DOHH2 (cell line): Measurements from ENCODE around the gene CAMTA1.

ENCODE experiments used
- EZH2phosphoT487 ChIP-seq: fragments of 200-600 bp; sonication (generic); IDR thresholded peaks from 2 replicates; pipeline ENCODE4 v1.6.1; 2017; ENCODE audit warnings: borderline replicate concordance, mild to moderate bottlenecking, antibody characterized with exemption, low read length, moderate library complexity, mixed read lengths
- TF ChIP-seq, protein P1 (sequence below): fragments of 200-600 bp; sonication (generic); IDR thresholded peaks from one replicate; pipeline ENCODE4 v1.5.1; 2014; ENCODE audit warnings: antibody characterized with exemption, mild to moderate bottlenecking, low read depth, low read length; ENCODE audit not compliant: poor library complexity, severe bottlenecking

- TF ChIP-seq, protein P1, sequence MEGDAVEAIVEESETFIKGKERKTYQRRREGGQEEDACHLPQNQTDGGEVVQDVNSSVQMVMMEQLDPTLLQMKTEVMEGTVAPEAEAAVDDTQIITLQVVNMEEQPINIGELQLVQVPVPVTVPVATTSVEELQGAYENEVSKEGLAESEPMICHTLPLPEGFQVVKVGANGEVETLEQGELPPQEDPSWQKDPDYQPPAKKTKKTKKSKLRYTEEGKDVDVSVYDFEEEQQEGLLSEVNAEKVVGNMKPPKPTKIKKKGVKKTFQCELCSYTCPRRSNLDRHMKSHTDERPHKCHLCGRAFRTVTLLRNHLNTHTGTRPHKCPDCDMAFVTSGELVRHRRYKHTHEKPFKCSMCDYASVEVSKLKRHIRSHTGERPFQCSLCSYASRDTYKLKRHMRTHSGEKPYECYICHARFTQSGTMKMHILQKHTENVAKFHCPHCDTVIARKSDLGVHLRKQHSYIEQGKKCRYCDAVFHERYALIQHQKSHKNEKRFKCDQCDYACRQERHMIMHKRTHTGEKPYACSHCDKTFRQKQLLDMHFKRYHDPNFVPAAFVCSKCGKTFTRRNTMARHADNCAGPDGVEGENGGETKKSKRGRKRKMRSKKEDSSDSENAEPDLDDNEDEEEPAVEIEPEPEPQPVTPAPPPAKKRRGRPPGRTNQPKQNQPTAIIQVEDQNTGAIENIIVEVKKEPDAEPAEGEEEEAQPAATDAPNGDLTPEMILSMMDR, result no peak
- no peak for TF ChIP-seq EZH2phosphoT487
Observed at GRCh38 chr1:7251454-7251800, 466.2 kb downstream of the CAMTA1 start.
